Effector CD8-positive, alpha-beta T cell (primary cell): ENCODE data around the gene NALCN.

ENCODE experiments used
- DNase-seq: peaks from one replicate; lab custom pipeline; 2025; lab: John Stamatoyannopoulos, UW

The NALCN gene

DNA sequence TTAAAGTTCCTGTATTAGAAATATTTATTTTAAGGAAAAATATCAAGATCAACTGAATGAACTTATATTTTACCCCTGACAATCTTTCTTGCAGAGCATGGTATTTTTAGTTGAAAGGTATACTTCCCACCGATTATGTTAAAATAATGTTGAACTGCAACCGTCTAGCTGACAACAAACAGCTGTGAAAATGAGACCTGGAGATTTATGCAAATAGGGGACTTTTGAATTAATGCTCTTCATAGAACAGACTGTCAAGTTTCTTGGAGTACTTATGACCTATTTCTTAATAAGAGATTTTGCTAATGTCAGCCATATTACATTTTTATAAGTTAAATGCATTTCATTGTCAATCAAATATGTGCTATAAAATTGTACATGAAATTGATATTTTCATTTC, 210.9 kb downstream of the NALCN start:
- DNase-seq = no peak

- no peak for DNase-seq
Measured at GRCh38 chr13:101204270-101205020, 211.9 kb downstream of the NALCN start.

- DNase-seq = no peak
Measured at GRCh38 chr13:101202590-101202989, 213.7 kb downstream of the NALCN start.

GRCh38 chr13:101190976-101191375, 225.3 kb downstream of the NALCN start:
- DNase-seq = no peak

- DNase-seq = no peak
Measured at GRCh38 chr13:101190337-101190736, 226.0 kb downstream of the NALCN start.

DNA sequence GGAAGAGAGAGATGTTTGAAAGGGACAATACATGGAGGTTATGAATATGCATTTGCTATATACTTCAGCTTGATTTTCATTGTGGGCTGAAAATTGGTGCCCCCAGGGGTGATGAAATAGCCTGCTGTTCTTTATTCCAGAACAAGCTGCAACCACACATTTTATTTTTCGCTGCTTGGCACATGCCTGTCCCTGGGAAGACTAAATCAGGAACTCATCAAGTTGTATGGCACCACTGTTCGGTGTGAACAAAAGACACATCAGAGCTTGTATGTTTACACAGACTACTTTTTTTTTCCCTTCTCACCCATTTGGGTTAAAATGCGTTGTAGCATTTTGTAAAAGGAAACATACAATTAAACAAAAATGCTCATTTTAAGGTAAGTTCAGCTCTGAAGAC, 230.7 kb downstream of the NALCN start:
- no peak for DNase-seq

GRCh38 chr13:101181076-101181685, 235.1 kb downstream of the NALCN start:
- no peak for DNase-seq

DNA sequence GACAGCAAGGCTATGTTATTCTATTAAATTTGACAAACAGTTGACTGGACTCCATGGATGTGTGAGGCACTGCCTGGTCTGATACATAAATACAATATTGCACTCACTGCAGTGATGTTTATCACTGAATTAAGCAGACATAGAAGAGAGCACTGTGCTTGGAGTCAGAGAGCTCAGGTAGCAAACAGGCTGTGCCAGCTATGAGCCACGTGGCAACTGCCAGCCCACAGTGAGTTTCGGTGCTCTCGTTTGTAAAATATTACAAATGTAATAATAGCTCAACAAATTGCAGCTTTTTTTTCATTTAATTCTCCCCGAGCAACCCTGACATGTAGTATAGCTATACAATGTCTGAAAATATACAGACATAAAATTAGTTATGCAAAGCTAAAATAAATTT, 237.3 kb downstream of the NALCN start:
- no peak for DNase-seq

- DNase-seq = no peak
Measured at GRCh38 chr13:101178406-101178805, 237.9 kb downstream of the NALCN start.

GRCh38 chr13:101170306-101170705, 246.0 kb downstream of the NALCN start:
- no peak for DNase-seq

- DNase-seq = no peak
Measured at GRCh38 chr13:101157261-101157660, 259.0 kb downstream of the NALCN start.

DNA sequence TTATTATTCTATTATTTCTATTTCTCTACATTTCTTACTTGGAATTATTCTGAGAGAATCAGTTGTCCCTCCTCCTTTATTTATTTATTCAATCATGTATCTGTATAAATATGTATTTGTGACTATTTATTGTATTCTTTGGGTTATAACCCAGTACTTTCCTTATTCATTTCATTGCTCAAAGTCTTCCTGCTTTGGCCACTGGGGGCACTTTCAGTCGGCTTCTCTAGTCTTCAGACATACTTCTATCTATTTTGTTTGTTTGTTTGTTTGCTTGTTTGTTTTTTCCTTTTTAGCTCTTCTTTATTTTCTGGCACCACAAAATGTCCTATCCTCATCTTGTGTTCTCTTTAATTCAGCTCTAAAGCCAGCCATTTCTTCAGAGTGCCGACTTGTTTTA, 260.4 kb downstream of the NALCN start:
- no peak for DNase-seq

- no peak for DNase-seq
Measured at GRCh38 chr13:101152184-101152583, 264.1 kb downstream of the NALCN start.

DNA sequence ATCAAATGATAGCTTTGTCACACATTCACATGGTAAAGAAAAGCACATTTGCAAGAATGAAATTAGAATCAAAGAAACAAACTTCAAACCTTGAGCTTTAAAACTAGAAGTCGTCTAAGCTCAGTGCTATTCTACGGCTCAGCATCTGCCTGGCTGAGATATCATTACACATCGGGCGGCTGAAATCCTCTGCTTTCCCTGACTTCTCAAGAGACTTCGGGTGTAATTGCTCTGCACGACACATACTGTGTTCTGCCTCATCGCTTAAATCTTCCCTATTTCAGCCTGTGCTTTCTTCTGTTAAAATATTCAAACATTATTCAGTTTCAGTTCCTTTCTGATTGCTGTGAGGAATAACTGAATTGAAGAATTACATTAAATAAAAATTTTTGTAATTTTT, 265.3 kb downstream of the NALCN start:
- DNase-seq = no peak

GRCh38 chr13:101149735-101150384, 266.4 kb downstream of the NALCN start:
- no peak for DNase-seq

DNA sequence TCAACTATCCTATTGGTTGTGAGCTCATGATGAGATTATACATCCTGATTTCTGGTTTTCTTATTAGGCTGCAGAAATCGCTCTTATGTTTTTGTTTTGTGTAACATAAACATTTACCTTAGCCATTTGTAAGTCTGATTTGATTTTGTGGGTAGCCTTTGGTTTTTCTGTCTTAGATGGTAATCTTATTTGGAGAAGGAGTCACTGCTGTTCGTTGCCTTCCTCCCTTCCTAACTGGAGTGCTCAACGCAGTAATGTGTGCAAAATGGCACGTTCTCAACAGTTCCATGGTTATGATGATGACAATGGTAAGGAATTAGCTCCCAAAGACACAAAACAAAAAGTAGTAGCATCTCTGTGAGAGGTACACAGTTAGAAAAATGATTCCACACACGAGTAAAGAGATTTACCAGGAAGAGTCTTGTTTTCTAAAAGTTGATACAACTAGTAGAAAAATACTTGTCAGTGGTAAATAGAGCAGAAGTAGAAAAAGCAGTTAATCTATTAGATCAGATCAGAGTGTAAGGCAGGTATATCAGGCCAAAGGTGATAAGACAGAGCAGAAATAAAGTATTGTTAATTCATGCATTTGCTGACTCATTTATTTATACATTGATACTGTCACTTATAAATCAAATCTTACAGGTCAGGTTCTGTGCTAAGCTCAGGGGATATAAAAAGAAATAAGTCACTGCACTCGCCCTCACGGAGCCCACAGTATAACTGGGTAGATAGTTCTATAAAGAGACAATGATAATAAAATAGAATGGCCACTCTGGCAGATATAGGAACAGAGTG, 270.0 kb downstream of the NALCN start:
- DNase-seq = no peak

DNA sequence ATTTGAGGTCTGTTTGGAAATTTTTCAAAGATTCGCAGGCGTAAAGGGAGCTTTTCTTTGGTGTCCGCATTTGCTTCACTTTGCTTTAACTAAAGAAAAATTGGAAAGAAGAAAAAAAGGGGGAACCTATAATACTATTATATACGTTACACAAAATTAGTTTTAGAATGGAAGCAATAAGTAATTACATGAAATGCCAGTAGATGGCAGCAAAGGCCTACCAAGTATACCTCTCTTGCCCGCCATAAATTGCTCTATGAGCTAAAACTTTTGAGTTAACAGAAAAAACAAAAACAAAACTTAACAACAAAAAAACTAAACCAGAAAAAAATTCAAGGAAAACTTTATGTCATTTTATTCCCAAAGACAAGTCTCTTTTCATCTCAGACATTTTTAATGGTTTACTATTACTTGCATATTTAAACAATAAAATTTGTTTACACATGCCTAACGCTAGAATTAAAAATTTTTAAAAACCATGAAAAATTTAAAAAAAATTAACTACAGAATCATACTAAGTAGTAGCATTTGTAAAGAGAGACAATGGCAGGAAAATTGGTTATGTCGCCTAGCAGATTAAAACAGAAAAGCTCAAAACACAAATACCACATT, 271.4 kb downstream of the NALCN start:
- DNase-seq = no peak

DNA sequence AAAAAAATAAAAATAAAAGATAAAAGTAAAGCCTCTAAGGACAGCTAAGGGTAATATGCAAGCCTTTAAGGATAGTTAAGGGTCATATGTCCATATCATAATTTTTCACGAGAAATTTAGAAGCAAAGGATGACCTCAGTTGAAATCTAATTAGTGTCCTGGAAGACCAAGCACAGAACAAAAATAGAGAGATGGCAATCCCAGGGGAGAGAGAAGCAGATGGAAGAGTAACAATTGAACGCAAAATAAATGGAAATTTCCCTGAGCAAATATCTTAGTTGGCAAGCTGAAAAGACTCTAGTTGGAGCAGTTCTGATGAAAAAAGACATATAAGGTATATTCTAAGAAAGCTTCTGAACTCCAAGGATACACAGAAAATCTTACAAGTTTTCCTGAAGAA, 275.4 kb downstream of the NALCN start:
- DNase-seq = no peak

DNA sequence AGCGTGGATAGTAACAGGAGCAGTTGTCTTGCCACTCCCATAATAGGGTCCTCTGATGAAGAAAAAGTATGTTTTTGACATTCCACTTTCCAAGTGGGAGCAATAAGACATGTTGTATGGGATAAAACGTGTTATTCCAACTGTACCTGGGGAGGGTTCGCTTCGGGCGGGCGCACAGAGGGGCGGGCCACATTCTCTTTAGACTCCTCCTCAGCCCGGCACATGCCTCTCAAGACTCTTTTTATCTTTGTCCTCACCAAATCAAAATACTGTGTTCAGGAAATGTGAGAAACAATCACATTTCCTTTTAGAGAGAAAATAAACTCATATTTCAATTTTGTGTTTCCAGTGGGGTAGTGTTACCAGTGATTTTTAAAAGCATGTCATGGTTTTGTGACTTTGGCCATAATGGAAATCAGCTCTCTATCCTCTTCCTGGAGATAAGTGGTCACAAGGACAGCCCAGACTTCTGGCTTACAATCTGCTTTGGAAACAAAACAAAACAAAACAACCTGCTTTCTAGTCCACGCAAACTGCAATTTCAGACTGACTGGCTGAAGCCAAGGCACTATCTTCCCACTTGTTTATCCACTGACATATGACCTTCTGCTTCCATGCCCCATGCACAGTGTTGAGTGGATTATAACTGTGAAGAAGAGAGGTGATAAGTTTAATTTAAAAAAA, 276.1 kb downstream of the NALCN start:
- no peak for DNase-seq

DNA sequence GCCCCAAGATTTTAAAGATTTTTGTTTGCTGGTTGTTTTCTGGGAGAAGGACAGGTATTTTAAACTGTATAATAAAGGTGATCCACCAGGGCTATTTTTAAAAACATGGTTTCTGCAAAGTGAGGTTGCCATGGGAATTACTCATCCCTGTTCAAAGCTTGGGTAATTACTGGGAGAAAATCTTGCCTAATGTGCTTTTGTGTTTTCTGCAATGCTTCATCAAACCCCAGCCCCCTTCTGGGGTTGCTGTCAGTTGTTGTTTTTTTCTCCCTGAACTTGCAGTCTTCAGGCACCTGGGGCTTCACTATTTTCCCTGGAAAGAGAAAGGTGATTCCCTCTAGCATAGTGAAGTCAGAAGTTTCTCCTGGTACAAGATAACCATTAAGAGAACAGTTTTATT, 277.2 kb downstream of the NALCN start:
- no peak for DNase-seq

- no peak for DNase-seq
Measured at GRCh38 chr13:101127741-101128353, 288.5 kb downstream of the NALCN start.
